HG02840 (cell line): ENCODE results near the gene PROSER3.

Source experiments
- ATAC-seq: cut with Tn5 transposase; IDR thresholded peaks from one replicate; pipeline ENCODE4 v1.9.1; 2021; ENCODE audit warnings: mild to moderate bottlenecking, moderate library complexity, moderate number of reproducible peaks; ENCODE audit not compliant: unreplicated experiment, low FRiP score

PROSER3 gene

DNA sequence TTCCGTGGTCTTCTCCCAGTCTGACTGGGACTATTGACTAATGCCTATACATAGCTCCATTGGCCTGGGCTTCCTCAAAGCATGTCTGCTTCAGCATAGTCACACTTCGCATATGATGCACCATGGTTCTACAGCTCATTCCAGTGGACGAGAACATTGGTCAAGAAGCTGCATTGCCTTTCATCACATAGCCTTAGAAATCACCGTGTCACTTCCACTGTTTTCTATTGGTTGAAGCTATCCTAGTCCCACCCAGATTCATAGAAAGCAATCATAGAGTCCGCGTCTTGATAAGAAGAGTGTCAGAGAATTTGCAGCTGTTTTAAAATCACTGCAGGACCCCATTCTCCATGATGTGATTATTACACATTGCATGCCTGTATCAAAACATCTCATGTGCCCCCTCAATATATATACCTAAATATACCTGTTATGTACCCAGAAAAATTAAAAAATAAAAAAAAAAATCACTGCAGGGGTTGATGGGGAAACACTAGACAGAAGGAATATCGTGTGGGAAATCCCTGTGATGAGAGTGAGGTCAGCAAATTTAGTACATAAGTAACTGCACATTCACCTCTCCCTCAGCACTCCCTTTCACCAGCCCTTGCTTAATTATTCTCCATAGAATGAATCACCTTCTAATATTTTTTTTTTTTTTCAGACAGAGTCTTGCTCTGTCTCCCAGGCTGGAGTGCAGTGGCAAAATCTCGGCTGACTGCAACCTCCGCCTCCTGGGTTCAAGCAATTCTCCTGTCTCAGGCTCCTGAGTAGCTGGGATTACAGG is 15.2 kb downstream of the PROSER3 start:
- no peak for ATAC-seq

DNA sequence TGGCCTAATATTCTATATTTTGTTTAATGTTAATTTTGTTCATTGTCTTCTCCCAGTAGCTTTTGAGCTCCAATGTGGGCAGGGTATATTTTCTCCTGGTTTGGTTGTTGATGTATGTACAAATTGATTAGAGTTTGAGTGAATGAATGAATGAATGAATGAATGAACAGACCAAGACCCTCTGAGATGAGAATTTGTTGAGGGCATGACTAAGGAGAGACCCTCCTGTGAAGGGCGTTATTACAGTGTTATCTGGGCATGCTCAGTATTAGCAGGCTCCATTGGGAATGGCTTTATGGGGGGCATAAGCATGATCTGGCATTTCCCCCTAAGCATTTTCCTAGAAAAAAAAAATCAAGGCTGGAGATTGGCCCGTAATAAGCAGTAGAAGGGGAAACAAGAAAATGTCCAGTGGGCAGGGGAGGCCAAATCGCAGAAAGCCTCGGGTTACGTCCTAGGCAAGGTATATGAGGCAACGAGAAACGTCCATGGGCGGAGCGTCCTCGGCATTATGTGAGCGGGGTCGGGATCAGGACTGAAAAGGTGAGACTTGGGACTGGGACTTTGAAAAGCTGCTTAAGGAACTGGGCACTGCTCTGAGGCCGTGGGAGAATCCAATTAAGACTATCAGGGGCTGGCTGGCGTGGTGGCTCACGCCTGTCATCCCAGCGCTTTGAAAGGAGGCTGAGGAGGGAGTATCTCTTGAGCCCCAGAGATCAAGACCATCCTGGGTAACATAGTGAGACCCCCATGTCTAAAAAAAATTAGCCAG is 16.5 kb downstream of the PROSER3 start:
- ATAC-seq, result no peak

DNA sequence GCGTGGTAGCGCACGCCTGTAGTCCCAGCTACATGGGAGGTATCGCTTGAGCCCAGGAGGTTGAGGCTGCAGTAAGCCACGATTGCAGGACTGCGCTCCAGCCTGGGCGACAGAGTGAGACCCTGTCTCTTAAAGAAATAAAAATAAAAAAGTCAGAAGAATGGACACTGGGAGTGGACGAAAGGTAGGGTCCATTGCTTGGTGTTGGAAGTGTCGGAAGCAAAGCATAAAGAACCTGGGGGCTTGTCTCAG is 17.0 kb downstream of the PROSER3 start:
- ATAC-seq, result no peak

DNA sequence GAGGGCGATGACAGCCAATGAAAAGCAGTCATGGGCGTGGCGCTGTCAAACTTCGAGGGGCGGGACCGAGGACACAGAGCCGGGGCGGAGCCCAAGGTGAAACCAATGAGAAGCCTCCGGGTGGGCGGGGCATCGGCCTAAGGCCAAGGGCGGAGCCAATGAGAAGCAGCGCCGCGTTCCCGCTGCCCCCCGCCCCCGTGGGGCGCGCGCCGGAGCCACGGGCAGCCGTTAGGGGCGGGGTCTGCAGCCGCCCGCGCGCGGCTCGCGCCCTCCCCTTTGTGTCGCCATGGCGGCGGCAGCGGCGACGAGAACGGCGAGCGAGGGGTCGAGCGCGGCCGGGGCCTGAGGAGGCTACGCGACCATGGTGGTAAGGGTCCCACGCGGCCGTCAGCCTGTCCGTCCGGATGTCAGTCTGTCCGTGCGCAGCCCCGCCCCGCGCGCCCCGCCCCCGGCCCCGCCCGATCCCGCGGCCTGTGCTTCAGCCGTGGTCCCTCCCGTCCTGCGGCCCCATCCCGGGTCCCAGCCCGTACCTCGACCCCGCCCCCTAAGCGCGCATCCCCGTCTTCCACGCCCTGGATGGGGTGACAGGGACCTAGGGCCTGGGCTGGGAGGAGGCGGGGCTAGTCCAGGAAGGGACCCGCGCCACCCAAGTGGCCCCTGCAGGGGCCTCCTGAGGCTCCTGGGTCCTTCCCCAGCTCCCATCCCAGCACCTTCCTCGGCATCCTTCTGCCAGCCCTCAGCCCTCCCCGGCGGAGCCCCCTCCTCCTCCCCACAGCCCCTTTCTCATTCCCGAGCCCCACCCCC is 17.5 kb downstream of the PROSER3 start, which contains the start of gene ARHGAP33:
TSS of gene ARHGAP33 (plus strand) at position 267 of the 804 bp plus-strand sequence. CDS start at position 362, 95 bp downstream.
- ATAC-seq, result peak; percentile 91

DNA sequence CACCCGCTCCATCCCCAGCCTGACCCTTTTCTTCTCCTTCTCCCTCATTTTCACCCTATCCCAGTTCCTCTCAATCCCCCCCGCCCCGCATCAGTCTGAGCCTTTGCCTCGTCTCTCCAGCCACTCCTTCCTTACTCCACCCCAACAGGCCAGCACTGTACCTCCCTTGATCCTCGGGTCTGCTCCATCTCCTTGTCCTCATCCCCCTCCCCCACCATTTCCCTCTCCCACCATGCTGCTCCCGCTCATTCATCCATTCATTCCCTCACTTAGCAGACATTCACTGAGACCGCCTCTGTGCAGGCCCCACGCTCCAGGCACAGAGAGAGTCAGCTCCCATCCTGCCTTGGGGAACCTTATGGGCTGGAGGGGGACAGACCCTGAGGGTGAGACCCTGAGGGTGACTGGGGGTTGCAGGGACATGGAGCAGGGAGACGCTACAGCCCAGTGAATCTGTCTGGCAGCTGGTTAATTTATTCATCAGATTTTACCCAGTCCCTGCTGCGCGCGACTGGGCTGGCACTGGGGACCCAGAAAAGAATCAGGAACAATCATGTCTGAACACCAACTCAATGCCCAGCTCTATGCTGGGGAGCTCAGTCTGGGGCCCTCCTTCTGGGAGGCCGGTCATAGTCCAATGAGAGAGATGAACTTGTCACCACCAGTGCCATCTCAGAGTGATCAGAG is 18.3 kb downstream of the PROSER3 start:
- no peak for ATAC-seq

DNA sequence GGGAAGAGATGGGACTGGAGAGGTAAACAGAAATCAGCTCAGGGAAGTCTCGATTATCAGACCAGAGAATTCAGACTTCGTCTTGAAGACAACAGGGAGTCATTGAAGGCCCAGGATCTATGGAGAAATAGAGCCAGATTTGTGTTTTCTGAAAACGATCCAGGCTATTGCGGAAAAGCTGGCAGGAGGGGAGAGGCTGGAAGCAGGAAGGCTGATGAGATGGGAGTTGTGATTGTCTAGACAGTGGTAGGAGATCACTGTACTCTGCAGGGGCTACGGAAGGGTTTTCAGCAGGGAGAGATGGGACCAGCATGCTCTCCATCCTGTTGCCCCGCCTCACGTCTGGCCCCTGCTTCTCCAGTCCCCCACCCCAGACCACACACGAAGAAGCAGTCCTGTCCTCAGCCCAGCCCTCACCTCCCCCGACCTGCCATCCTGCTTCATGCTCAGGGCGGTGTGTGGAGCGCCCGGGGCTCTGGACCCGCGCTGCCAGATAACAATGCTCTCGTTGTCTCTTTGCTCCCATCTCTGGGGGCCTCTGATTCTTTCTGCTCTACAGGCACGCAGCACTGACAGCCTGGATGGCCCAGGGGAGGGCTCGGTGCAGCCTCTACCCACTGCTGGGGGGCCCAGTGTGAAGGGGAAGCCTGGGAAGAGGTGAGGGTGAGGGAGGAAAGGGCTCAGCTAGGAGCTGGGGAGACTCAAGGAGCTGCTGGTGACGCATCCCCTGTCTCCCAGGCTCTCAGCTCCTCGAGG is 19.3 kb downstream of the PROSER3 start:
- ATAC-seq, result no peak

DNA sequence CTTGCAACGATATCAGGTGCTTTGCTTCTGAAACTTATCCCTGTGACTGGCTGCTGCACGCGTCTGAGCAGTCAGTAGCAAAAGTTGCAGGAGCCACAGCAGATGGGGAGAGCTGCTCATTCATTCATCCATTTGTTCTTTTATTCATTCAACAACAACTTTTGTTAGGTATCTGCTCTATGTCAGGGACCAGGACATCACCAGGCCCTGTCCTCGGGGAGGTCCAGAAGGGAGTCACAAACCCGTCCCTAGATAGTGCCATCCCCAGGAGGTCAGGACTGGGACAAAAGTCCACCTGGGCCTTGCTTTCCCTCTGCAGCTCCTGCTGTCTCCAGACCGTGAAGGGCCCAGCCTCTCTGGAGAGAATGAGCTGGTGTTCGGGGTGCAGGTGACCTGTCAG is 20.0 kb downstream of the PROSER3 start:
- no peak for ATAC-seq

DNA sequence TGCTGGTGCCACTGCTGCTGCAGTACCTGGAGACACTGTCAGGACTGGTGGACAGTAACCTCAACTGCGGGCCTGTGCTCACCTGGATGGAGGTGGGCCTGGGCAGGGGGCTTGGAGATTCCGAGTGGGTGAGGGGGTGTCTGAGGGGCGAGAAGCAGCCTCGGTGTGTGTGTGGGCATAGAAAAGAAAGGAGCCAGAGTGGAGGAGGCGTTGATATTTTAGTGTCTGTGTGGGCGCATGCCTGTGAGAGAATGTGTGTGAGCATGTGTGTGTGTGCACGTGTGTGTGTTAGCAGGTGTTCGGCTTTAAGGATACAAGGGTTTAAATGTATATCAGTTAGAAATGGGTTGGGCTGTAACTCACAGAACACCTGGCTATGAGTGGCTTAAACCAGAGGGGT is 21.1 kb downstream of the PROSER3 start:
- ATAC-seq, result no peak

DNA sequence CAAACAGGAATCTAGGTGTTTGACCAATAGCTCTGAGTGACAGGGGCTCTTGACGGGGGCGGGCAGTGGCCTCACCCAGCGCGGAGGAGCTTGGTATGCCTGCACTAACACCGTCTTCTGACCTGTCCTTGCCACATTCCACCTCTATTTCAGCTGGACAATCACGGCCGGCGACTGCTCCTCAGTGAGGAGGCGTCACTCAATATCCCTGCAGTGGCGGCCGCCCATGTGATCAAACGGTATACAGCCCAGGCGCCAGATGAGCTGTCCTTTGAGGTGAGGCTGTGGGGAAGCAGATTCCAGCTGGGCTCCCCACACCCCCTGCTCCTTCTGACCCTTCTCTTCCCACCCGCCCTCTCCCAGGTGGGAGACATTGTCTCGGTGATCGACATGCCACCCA is 22.1 kb downstream of the PROSER3 start:
- ATAC-seq, result no peak

DNA sequence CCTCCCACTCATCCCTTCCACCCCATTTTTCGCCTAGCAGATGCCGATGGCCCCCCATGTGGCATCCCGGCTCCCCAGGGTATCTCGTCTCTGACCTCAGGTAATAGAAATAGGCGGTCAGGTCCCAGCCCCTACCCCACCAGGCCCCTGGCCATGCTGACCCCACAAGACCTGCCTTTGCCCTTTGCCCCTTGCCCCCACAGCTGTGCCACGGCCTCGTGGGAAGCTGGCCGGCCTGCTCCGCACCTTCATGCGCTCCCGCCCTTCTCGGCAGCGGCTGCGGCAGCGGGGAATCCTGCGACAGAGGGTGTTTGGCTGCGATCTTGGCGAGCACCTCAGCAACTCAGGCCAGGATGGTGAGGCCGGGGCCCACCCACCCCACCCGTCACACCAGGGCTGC is 22.7 kb downstream of the PROSER3 start:
- no peak for ATAC-seq

DNA sequence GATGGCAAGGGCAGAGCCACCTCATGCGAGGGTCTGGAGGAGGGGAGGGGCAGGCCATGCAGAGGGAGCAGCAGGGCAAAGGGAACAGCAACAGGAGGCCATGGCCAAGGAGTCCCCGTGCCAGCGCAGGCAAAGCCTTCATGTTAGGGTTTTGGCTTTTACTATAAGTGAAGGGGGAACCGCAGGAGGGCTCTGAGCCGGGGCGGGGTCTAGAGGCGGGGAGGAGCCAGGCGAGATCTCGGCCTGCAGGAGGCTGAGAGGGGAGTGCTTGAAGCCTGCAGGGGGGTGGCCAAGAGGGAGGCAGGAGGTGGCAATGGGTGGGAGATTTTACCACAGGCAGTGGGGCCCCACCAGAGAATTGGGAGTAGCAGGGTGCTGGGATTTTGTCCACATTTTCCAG is 23.7 kb downstream of the PROSER3 start:
- no peak for ATAC-seq

DNA sequence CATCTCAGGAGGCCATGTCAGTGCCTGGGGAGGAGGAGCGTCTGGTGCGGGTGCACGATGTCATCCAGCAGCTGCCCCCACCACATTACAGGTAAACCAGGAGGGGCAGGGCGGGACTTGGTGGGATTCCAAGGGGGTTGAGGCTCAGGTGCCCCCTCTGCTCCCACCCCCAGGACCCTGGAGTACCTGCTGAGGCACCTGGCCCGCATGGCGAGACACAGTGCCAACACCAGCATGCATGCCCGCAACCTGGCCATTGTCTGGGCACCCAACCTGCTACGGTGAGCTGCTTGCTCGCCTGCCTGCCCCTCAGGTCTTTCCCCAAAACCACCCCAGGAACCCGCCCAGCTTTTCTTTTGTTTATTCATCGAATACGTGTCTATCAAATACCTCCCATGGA is 24.6 kb downstream of the PROSER3 start:
- ATAC-seq, result no peak

DNA sequence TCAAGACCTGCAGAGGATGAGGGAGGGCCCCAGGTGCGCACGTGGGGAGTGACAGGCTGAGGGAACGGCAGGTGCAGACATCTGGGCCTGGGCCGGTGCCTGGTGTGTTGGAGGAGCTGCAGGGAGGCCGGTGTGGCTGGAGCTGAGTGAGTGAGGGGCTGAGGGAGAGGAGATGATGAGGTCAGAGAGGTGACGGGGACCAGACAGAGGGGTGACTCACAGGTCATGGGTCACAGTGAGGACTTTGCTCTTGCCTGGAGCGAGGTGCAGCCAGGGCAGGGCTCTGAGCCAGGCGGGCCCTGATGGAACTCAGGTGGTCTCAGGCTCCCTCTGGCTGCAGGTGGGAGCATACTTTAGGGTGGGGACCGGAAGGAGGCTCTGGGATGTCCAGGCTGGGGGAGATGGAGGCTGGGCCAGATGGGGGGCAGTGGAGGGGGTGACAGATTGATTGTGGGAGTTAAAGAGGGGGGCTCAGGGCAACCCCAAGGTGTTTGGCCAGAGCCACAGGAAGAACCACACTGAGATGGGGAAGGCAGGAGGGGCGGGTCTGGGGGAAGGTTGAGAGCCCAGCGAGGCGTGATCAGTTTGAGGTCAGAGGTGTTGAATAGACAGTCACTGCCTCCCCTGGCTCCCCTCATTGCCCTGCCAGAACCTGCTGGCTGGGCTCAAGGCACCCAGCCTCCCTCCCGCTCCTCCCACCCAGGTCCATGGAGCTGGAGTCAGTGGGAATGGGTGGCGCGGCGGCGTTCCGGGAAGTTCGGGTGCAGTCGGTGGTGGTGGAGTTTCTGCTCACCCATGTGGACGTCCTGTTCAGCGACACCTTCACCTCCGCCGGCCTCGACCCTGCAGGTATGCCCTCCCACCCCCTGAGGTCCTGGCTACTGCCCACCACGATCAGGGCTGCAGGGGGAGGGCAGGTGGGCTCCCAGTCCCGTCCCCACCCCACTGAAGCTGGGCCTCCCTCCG is 25.8 kb downstream of the PROSER3 start:
- ATAC-seq, result no peak

DNA sequence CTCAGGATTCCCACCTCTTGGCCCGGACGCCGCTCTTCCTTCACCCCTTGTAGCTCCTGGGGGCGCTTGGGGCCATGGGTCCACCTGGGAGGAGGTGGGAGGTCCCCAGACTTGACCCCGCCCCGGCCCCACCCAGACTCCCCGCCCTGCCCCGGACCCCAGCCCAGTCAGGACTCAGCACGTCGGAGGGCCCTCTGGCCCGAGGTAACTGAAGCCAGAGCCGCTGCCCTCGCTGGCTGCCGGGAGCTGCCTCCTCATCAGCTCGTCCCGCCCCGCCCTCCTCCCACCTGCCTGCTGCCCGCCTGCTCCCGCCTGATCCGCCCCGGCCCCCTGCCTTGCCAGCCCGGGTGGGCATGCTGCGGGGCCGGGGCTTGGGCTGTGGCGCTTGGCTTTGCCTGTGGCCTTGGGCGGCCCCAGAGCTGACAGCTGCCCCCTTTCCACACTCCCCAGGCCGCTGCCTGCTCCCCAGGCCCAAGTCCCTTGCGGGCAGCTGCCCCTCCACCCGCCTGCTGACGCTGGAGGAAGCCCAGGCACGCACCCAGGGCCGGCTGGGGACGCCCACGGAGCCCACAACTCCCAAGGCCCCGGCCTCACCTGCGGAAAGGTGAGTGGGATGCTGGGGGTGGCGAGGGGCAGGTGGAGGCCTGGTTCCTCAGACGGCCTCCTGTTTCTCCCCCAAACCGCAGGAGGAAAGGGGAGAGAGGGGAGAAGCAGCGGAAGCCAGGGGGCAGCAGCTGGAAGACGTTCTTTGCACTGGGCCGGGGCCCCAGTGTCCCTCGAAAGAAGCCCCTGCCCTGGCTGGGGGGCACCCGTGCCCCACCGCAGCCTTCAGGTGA is 26.7 kb downstream of the PROSER3 start:
- no peak for ATAC-seq

DNA sequence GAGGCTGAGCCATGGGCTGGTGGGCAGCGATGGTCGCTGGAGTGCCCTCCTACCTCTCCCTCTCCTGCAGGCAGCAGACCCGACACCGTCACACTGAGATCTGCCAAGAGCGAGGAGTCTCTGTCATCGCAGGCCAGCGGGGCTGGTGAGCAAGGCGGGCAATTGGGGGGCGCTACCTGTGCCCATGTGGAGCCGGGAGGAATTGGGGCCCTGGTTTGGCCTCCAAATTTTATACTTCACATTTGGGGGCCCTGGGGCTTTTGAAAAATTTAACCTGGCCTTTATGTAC is 27.3 kb downstream of the PROSER3 start:
- no peak for ATAC-seq

DNA sequence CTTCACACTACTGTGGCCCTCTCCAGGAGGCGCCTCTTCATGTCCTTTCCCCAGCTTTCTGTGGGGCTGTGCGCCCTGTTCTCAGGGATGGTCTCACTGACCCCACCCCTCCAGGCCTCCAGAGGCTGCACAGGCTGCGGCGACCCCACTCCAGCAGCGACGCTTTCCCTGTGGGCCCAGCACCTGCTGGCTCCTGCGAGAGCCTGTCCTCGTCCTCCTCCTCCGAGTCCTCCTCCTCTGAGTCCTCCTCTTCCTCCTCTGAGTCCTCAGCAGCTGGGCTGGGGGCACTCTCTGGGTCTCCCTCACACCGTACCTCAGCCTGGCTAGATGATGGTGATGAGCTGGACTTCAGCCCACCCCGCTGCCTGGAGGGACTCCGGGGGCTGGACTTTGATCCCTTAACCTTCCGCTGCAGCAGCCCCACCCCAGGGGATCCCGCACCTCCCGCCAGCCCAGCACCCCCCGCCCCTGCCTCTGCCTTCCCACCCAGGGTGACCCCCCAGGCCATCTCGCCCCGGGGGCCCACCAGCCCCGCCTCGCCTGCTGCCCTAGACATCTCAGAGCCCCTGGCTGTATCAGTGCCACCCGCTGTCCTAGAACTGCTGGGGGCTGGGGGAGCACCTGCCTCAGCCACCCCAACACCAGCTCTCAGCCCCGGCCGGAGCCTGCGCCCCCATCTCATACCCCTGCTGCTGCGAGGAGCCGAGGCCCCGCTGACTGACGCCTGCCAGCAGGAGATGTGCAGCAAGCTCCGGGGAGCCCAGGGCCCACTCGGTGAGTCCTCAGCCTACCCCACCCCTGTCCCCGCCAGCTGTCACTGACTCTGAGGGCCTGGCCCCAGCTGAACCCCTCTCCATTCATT is 28.6 kb downstream of the PROSER3 start:
- ATAC-seq, result no peak

DNA sequence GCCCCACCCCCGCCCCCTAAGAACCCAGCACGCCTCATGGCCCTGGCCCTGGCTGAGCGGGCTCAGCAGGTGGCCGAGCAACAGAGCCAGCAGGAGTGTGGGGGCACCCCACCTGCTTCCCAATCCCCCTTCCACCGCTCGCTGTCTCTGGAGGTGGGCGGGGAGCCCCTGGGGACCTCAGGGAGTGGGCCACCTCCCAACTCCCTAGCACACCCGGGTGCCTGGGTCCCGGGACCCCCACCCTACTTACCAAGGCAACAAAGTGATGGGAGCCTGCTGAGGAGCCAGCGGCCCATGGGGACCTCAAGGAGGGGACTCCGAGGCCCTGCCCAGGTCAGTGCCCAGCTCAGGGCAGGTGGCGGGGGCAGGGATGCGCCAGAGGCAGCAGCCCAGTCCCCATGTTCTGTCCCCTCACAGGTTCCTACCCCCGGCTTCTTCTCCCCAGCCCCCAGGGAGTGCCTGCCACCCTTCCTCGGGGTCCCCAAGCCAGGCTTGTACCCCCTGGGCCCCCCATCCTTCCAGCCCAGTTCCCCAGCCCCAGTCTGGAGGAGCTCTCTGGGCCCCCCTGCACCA is 29.3 kb downstream of the PROSER3 start:
- ATAC-seq, result no peak
